Measurements from ENCODE around the gene CAP1.
A peak's percentile ranks its signal among the peaks of the same experiment; 100 is the strongest.

The CAP1 gene

GRCh38 chr1:40059338-40059959, 18.9 kb downstream of the CAP1 start:
- peak; percentile 63 for DNase-seq

DNA sequence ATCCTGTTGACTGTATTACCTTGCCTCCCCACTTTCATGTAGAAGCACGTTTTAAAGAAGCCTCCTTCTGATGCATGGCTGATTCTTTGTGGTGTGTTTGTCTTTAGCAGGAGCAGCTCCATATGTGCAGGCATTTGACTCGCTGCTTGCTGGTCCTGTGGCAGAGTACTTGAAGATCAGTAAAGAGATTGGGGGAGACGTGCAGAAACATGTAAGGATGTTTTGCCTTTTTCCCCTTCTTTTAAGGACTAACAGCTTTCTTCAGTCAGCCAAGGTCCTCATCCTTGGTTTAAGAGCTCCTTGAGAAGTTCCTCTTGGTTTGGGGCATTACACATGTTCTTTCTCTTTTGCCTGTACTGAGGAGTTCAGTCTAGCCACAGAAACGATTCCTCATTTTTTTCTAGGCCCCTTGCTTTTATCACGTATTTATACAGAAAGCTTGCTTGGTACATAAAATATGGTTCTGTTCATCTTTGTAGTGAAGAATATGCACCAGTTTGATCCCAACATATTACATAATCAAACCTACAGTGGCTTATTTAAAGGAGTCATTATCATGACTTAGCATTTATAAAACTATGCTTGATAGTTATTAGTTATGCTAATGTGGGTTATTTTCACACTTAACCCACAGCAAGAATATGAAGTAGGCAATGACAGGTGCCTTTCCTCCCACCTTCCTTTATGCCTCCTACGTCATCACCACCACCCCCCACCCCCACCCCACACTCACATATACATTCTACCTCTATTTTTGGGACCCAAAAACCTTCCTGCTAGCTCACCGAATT, 19.6 kb downstream of the CAP1 start:
- no peak for DNase-seq

DNA sequence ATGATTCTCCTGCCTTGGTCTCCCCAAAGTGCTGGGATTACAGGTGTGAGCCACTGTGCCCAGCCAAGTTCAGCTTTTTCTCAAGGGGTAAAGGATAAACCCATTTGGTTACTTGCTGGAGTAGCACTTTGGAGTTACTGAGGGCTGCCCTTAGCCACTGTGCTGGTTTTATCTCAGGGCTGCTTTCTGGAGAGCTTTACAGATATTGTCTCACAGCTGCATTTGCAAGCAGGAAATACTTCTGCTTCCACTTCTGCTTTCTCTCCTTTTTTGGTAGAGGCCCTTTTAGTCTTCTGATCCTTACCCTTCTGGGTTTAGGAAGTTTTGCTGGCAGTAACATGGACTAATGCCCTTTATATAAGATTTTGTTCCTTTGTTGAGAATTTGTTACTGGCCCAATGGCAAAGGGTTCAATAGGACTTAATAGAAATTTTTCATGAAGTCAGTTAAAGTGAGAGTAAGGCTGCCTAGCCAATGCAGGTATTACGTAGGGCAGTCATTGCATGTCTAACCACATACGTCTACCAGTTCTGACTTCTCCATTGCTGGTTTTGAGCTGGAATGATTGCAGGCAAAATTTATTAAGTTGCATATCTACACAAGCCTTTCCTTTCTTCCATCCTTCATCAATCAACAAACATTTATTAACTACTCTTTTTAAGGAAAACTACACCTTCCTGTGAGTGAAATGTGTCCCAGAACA, 24.4 kb downstream of the CAP1 start:
- DNase-seq: no peak

- no peak for DNase-seq
These were observed 26.5 kb downstream of the CAP1 start for GRCh38 chr1:40067023-40067422.

DNA sequence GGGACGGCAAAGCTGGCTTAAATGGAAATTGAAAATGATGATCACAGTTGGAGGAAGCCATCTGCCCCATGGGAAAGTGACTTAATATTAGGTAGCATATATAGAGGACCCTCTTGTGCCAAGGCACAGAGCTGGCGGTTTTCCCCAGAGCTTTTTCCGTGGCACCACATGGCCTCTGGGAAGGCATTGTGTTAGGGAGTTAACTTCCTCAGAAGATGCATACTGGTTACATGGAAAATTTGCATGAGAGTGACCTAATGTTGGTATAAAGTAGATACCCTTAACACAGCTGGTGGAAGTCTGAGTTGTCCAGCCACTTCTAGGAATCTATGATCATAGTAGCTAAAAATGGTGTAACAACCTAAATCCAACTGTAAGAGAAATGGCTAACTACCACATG, 27.3 kb downstream of the CAP1 start:
- DNase-seq: no peak

DNA sequence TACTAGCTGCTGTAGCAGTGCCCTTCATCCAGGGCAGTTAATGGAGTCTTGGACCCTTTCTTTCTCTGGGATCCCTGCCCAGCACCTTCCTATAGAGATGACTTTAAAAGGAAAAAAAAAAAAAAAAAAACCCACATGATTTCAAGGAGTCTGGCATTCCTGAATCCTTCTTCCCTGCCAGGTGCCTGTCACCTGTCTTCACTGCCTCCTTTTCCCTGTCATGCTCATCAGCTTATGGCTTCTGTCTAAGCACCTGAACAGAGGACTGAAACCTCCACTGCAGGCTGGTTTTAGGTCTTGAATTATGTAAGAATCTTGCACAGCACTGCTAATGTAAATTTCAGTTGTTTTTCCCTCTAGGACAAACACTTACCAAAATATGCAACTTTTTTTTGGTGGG, 31.6 kb downstream of the CAP1 start:
- DNase-seq: no peak

DNA sequence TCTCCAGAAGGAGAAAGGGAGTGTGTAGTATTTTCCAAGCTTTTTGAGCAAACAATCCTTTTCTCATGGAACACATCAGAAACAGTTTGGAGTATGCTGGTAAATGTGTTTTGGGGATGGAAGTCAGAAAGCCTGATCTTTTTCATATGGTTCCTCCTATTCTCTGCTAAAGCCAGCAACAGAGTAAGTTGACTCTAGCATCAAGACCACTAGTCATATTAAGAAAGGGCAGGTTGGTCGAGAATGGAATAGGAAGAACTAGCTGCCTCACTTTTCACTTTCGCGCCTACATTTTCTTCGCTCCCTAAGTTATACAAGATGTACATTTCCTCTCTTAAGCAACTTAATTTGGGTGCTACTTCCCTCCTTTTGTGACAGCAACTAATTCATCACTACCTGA, 32.5 kb downstream of the CAP1 start:
- no peak for DNase-seq

- no peak for DNase-seq
These were observed 34.7 kb downstream of the CAP1 start for GRCh38 chr1:40075266-40075665.

DNA sequence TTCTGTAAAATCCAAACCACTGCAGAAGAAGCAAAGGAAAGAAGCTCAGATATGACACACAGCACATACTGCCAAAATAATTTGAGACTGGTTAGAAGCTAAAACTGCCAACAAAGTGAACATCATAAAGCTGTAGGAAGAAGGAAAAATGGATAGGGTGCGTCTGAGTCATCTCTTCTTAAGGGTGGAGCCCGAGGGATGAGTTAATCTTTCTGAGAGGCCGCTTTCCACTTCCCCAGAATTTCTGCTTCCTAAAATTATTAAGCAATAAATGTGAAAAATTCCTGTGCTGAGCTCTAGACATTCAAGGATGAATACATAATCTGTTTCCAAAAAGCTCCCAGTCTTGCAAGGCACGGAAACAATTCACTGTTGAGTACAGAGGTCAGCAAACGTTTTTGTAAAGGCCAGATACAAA, 36.4 kb downstream of the CAP1 start:
- DNase-seq: no peak

- DNase-seq: peak; percentile 53
These were observed 38.2 kb downstream of the CAP1 start for GRCh38 chr1:40078512-40079333.

GRCh38 chr1:40079774-40080400, 39.4 kb downstream of the CAP1 start:
- DNase-seq: no peak

- DNase-seq: no peak
These were observed 41.3 kb downstream of the CAP1 start for GRCh38 chr1:40081871-40082270.

DNA sequence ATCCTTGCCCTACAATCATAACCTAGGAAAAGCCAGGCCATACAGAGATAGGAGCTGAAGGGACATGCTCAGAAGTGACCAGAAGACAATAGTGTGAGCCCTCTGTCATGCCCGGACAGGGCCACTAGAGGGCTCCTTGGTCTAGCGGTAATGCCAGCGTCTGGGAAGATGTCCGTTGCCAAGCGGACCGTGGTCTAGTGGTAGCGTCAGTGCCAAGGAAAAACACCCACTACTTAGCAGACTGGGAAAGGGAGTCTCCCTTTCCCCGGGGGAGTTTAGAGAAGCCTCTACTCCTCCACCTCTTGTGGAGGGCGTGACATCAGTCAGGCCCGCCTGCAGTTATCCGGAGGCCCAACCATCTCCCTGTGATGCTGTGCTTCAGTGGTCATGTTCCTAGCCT, 44.2 kb downstream of the CAP1 start:
- DNase-seq: peak; percentile 34

DNA sequence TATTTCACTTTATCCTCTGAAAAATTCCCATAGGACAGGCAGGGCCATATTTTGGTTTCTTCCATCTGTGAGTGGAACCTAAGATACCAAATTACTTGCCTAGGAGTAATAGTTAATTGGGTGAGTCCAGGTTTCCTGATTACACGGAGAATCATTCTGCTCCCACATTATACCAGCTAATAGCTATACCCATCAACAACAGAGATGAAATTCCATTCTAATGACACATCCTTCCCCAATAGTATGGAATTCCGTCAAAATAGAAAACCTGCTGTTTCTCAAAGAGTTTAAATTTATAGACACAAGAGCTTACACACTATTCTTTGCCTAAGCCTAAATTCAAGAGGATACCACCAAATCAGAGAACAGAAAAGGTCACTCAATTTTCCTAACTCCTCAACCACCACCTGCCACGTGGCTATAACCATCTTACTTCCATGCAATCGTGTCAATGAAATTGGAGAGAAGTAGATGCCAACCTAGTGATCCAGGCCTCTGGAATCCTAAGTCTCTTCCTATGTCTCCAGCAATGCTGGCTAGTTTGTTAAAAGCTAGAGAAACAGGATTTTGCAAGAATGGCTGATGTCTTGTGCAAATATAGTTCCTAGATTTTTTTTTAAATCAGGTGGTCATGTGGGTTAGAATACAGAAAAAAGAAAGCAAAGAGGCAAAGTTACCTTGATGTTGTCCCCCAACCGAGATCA, 50.3 kb downstream of the CAP1 start:
- DNase-seq: no peak

DNA sequence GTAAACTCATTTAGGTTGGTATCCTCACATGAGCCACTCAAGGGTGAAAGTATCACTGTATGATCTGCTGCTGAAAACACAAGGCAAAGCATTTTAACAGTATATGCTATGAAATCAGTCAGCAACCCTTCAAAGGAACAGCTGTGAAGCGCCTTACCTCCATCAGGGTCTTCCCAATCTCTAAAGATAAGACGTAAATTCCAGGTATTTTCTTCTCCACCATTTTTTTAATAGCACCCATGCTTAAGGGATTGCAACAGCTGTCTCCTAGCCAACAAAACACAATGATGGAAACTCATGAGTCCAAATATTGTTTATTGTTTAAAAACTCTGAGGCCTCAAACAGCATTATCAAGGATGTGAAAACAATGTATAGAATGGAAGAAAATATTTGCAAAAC, 51.7 kb downstream of the CAP1 start:
- no peak for DNase-seq

GRCh38 chr1:40092706-40093639, 52.4 kb downstream of the CAP1 start:
- DNase-seq: no peak

DNA sequence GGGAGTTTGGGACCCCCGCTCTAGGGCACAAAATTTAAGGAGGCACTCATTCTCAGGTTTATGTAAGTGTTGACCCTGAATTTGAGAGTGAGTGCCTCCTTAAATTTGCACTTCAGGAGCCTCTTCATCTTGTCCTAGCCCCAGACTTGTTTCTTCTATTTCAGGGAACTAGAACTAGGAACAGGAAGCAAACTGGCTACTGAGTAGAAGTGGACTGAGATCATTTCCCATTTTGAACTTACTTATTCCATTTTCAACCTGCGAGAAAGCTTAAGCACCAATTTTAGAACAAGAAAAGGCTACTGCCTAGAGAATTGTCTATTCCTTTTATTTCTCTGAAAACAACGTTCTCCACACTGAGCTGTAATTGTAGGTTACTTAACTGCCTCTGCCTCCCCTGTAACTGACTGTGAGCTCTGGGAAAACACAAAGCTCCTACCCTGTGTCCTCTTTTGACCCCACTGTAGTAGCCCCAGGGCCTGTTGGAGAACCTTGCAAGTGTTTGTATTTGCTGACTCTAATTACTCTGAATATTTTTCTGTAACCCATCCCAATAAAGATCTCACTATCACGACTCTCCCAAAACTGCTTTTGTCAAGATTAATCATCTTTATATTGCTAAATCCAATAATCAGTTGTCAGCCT, 54.1 kb downstream of the CAP1 start:
- DNase-seq: no peak

DNA sequence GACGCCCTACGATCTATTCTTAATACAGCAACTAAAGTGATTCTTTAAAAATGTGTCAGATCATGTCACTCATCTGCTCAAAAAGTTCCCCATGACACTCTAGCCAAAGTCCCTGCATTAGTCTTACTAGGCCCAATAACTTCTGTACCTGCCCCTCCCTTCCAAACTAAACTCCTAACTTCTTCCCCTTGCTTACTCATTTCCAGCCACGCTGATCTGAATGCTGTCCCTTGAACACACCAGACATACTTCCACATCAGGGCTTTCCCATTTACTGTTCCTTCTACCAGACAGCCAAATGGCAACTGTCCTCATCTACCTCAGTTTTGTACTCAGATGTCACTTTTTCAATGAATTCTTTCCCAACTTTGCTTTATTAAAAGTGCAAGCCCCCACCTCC, 55.3 kb downstream of the CAP1 start:
- no peak for DNase-seq

DNA sequence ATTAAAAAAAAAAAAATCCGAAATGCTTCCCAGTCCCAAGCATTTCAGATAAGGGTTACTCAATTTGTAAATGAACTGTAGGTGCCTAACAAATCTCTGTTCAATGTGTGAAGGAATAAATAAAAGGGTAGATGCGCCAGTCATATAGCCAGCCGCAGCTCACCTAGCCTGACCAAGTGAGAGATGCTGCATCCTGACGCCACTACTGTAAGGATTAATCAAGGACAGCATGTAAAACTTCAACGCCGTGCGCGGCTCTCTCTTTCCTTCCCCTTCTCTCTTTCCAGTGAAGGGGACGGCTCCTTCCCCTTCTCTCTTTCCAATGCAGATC, 56.1 kb downstream of the CAP1 start:
- no peak for DNase-seq

DNA sequence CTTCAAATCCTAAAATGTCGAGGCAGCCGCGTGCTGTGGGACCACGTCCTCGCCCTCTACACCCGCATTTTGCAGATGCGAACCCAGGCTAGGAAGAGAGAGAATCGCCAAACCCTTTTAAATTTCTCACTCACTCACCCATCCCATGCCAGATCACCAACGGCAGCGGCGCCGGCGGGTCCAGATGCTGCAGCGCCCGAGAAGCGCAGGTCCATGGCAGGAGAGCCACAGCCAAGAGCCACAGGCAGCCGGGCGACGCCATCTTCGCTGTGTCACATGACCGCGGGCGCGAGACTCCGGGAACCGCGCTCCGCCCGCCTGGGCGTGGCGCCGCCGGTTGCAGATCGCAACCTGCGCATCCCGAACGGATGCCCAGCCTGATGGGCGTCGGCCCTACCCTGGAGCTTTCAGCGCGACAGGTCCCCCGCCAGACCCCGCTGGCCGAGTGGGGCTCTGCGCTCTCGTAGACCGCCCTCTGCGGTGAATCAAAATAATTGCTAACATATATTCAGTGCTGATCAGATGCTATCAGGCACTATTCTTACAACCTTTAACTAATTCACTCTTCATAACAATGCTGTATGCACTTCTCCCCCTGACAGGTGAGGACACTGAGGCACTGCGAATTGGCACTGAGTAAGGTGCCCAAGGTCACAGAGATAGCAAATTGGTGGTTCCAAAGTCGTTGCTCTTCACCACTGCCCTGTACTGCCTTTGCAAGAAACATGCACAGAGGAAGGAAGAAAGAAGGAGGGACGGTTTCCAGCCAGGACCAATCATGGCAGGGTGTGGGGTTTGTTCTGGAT, 56.7 kb downstream of the CAP1 start, which contains the start of gene PPT1:
Gene PPT1 (minus strand): TSS at position 276 of the 806 bp plus-strand sequence. CDS start 14 bp downstream, at position 262.
- DNase-seq: peak; percentile 73

Data from CD4-positive, alpha-beta T cell treated with Interleukin-4 for 4 hours (primary cell).